ENCODE measurements around the gene PCBP3.
A peak's percentile ranks its signal among the peaks of the same experiment; 100 is the strongest.

PCBP3 gene

GRCh38 chr21:45970674-45971615 is 327.4 kb downstream of the PCBP3 start:
- no peaks in the 10 kb centered on the region for H4K20me1 ChIP-seq (ENCODE audit: insufficient read depth, low read length)
- ATAC-seq (ENCODE audit: insufficient read depth, low read depth) (peak; percentile 65), DNase-seq (peak; percentile 60)
- 0 out of 2 replicates have a peak overlapping the region, but pooled peaks have one; percentile 42 for H2AFZ ChIP-seq (ENCODE audit: low read depth, low read length)
- no peak for TF ChIP-seq EZH2 (IDR thresholded peaks at IDR 0.05; ENCODE audit: borderline replicate concordance, low read depth, low read length, severe bottlenecking)
- TF ChIP-seq CTCF (IDR thresholded peaks at IDR 0.05; ENCODE audit: borderline replicate concordance, extremely low read depth, low read length, poor library complexity, severe bottlenecking) = peak; percentile 91
- H3K4me3 ChIP-seq (ENCODE audit: low read depth in 1 of 2, low read length in 2 of 2) = no peak overlapping the region
- H3K9ac ChIP-seq (ENCODE audit: low read depth, low read length) = no peak overlapping the region
- H3K36me3 ChIP-seq (ENCODE audit: insufficient read depth, low read length) = no peaks in the 10 kb centered on the region
- H3K79me2 ChIP-seq (ENCODE audit: insufficient read depth, low read length) = no peaks in the 10 kb centered on the region
- H3K9me3 ChIP-seq (ENCODE audit: insufficient read depth, low read length, severe bottlenecking) = no peaks in the 10 kb centered on the region
- H3K27me3 ChIP-seq (ENCODE audit: insufficient read depth, low read length, poor library complexity) = no peaks in the 10 kb centered on the region
- H3K27ac ChIP-seq (ENCODE audit: low read length) = no peak overlapping the region
- H3K4me1 ChIP-seq (ENCODE audit: insufficient read depth, low read length) = peaks cover 22% of the 10 kb centered on the region
- no peak overlapping the region for H3K4me2 ChIP-seq (ENCODE audit: insufficient read depth, low read length)

- no peaks in the 10 kb centered on the region for H3K36me3 ChIP-seq (ENCODE audit: insufficient read depth, low read length)
- peaks cover 22% of the 10 kb centered on the region for H3K4me1 ChIP-seq (ENCODE audit: insufficient read depth, low read length)
- H3K9me3 ChIP-seq (ENCODE audit: insufficient read depth, low read length, severe bottlenecking) = no peaks in the 10 kb centered on the region
- H3K79me2 ChIP-seq (ENCODE audit: insufficient read depth, low read length) = no peaks in the 10 kb centered on the region
- H2AFZ ChIP-seq (ENCODE audit: low read depth, low read length) = no peak overlapping the region
- H3K9ac ChIP-seq (ENCODE audit: low read depth, low read length) = no peak overlapping the region
- no peak for ATAC-seq (ENCODE audit: insufficient read depth, low read depth)
- H3K4me3 ChIP-seq (ENCODE audit: low read depth in 1 of 2, low read length in 2 of 2) = no peak overlapping the region
- no peak overlapping the region for H3K27ac ChIP-seq (ENCODE audit: low read length)
- no peaks in the 10 kb centered on the region for H4K20me1 ChIP-seq (ENCODE audit: insufficient read depth, low read length)
- DNase-seq = no peak
- H3K27me3 ChIP-seq (ENCODE audit: insufficient read depth, low read length, poor library complexity) = no peaks in the 10 kb centered on the region
- TF ChIP-seq EZH2 (IDR thresholded peaks at IDR 0.05; ENCODE audit: borderline replicate concordance, low read depth, low read length, severe bottlenecking) (no peak), CTCF (IDR thresholded peaks at IDR 0.05; ENCODE audit: borderline replicate concordance, extremely low read depth, low read length, poor library complexity, severe bottlenecking) (no peak)
- H3K4me2 ChIP-seq (ENCODE audit: insufficient read depth, low read length) = no peak overlapping the region
These were observed 328.3 kb downstream of the PCBP3 start for GRCh38 chr21:45971616-45972352.

- Histone ChIP-seq H3K4me3 (ENCODE audit: low read depth in 1 of 2, low read length in 2 of 2) (no peak overlapping the region), H3K79me2 (ENCODE audit: insufficient read depth, low read length) (no peaks in the 10 kb centered on the region), H3K4me2 (ENCODE audit: insufficient read depth, low read length) (no peak overlapping the region), H3K36me3 (ENCODE audit: insufficient read depth, low read length) (no peaks in the 10 kb centered on the region), H3K4me1 (ENCODE audit: insufficient read depth, low read length) (peaks cover 22% of the 10 kb centered on the region), H2AFZ (ENCODE audit: low read depth, low read length) (no peak overlapping the region), H3K9me3 (ENCODE audit: insufficient read depth, low read length, severe bottlenecking) (no peaks in the 10 kb centered on the region), H3K27ac (ENCODE audit: low read length) (no peak overlapping the region), H4K20me1 (ENCODE audit: insufficient read depth, low read length) (no peaks in the 10 kb centered on the region), H3K27me3 (ENCODE audit: insufficient read depth, low read length, poor library complexity) (no peaks in the 10 kb centered on the region), H3K9ac (ENCODE audit: low read depth, low read length) (no peak overlapping the region)
- ATAC-seq (ENCODE audit: insufficient read depth, low read depth) (no peak), DNase-seq (no peak)
- TF ChIP-seq EZH2 (IDR thresholded peaks at IDR 0.05; ENCODE audit: borderline replicate concordance, low read depth, low read length, severe bottlenecking) (no peak), CTCF (IDR thresholded peaks at IDR 0.05; ENCODE audit: borderline replicate concordance, extremely low read depth, low read length, poor library complexity, severe bottlenecking) (no peak)
These were observed 328.8 kb downstream of the PCBP3 start for GRCh38 chr21:45972353-45972715.
